HCT116 (cell line): ENCODE measurements around the gene SYCE1L. TPM values are rescaled to one million over a fixed set of nuclear protein-coding genes. Genes with fewer than 3 reads are reported as not detected.

Experiments used
- ATAC-seq: fragments of 200-7000 bp; cut with Tn5 transposase; 2 replicates; pipeline ENCODE4 v1.9.1; 2020; ENCODE audit warnings: mild to moderate bottlenecking, moderate library complexity
- BruUV-seq: library from RNA; stranded (reverse); fragments of 400-500 nt; replicated peaks from 2 replicates; lab custom pipeline; 2021; lab: Mats Ljungman, UMichigan
- CTCF ChIA-PET: fragments of 300-600 bp; sonication (Branson Sonifier 250); formaldehyde crosslinking; loops from one replicate; lab custom pipeline; 2021; ENCODE audit warnings: antibody characterized with exemption; lab: Charles Lee
- POLR2A ChIA-PET: fragments of 300-600, 350-600 bp; sonication (Branson Sonifier 250); formaldehyde crosslinking; loops from one replicate; lab custom pipeline; 2021; ENCODE audit warnings: antibody characterized with exemption; lab: Charles Lee
- RAD21 ChIA-PET, 2 experiments: fragments of 300-600 bp; sonication (Branson Sonifier 250); formaldehyde crosslinking; loops; one replicate each; lab custom pipeline; 2023; ENCODE audit warnings: low total read pairs in 2 of 2; ENCODE audit not compliant: uncharacterized antibody in 2 of 2, unreplicated experiment in 2 of 2, low non-redundant PET in 1 of 2; lab: Charles Lee
- DNase-seq: peaks from one replicate; pipeline ENCODE4 v3.0.0-alpha.2; 2010; ENCODE audit warnings: low read depth, low spot score
- H2AFZ ChIP-seq: fragments of 200-600 bp; shearing (Covaris generic), sonication (generic); 2 replicates; pipeline ENCODE4 v1.6.1; 2017; ENCODE audit warnings: low read depth, mixed run types, mixed read lengths, antibody characterized with exemption, low read length; ENCODE audit not compliant: poor library complexity, severe bottlenecking
- H3K27ac ChIP-seq: 2 replicates; pipeline ENCODE4 v1.5.1; 2012; ENCODE audit warnings: low read depth, low read length
- H3K27me3 ChIP-seq: fragments of 200-600 bp; sonication (generic); 2 replicates; pipeline ENCODE4 v1.6.1; 2016; ENCODE audit warnings: mixed run types, low read length, mixed read lengths; ENCODE audit not compliant: insufficient read depth
- H3K36me3 ChIP-seq, 2 experiments: fragments of 200-500 bp in 1 of 2; fragments of 200-600 bp in 1 of 2; sonication (Bioruptor generic) in 1 of 2; sonication (generic) in 1 of 2; 2 replicates each; pipeline versions ENCODE4 v1.5.1 to v1.6.1; 2014 to 2016; ENCODE audit warnings: low read length in 2 of 2, inconsistent platforms in 1 of 2, mixed read lengths in 1 of 2, mixed run types in 1 of 2; ENCODE audit not compliant: insufficient read depth in 2 of 2, control insufficient read depth in 1 of 2
- H3K4me1 ChIP-seq, 2 experiments: fragments of 200-600 bp in 1 of 2; sonication (generic) in 1 of 2; 2 replicates each; pipeline versions ENCODE4 v1.5.1 to v1.6.1; 2012 to 2017; ENCODE audit warnings: low read length in 2 of 2, inconsistent platforms in 1 of 2, mild to moderate bottlenecking in 1 of 2, mixed read lengths in 1 of 2, mixed run types in 1 of 2, moderate library complexity in 1 of 2; ENCODE audit not compliant: insufficient read depth in 2 of 2, control insufficient read depth in 1 of 2
- H3K4me2 ChIP-seq: fragments of 200-600 bp; sonication (generic); 2 replicates; pipeline ENCODE4 v1.6.1; 2017; ENCODE audit warnings: mixed run types, low read length, mixed read lengths
- H3K4me3 ChIP-seq, 2 experiments: fragments of 200-600 bp in 1 of 2; sonication (generic) in 1 of 2; replicated peaks in 1 of 2; 2 replicates each; pipeline ENCODE4 v1.5.1; 2011 to 2016; ENCODE audit warnings: low read length in 2 of 2, control low read depth in 1 of 2, low read depth in 1 of 2, mild to moderate bottlenecking in 1 of 2, mixed read lengths in 1 of 2, mixed run types in 1 of 2
- H3K79me2 ChIP-seq: fragments of 200-600 bp; sonication (generic); 2 replicates; pipeline ENCODE4 v1.6.1; 2017; ENCODE audit warnings: mild to moderate bottlenecking, mixed run types, low read length, moderate library complexity, mixed read lengths; ENCODE audit not compliant: insufficient read depth
- H3K9ac ChIP-seq: fragments of 200-600 bp; sonication (generic); 2 replicates; pipeline ENCODE4 v1.6.1; 2016; ENCODE audit warnings: low read length, mixed read lengths
- H3K9me2 ChIP-seq: fragments of 200-600 bp; sonication (generic), shearing (Covaris generic); 2 replicates; pipeline ENCODE4 v1.6.1; 2017; ENCODE audit warnings: mixed run types, mild to moderate bottlenecking, moderate library complexity; ENCODE audit not compliant: insufficient read depth
- H3K9me3 ChIP-seq, 2 experiments: fragments of 200-500 bp in 1 of 2; fragments of 200-600 bp in 1 of 2; sonication (Bioruptor generic) in 1 of 2; sonication (generic) in 1 of 2; 2 replicates each; pipeline ENCODE4 v1.6.1; 2014 to 2017; ENCODE audit warnings: low read length in 2 of 2, mixed read lengths in 2 of 2, inconsistent platforms in 1 of 2, low read depth in 1 of 2, mild to moderate bottlenecking in 1 of 2, mixed run types in 1 of 2, moderate library complexity in 1 of 2; ENCODE audit not compliant: control insufficient read depth in 1 of 2, insufficient read depth in 1 of 2
- H4K20me1 ChIP-seq: fragments of 200-600 bp; sonication (generic), shearing (Covaris generic); 2 replicates; pipeline ENCODE4 v1.6.1; 2017; ENCODE audit warnings: mixed run types, mild to moderate bottlenecking, moderate library complexity; ENCODE audit not compliant: insufficient read depth
- CBX3 ChIP-seq: IDR thresholded peaks from 2 replicates; pipeline ENCODE4 v1.6.1; 2012; ENCODE audit warnings: low read depth
- CEBPB ChIP-seq: IDR thresholded peaks from 2 replicates; pipeline ENCODE4 v1.6.1; 2012; ENCODE audit warnings: low read depth
- EGR1 ChIP-seq: IDR thresholded peaks from 2 replicates; pipeline ENCODE4 v1.6.1; 2012; ENCODE audit warnings: low read depth
- ELF1 ChIP-seq: IDR thresholded peaks from 2 replicates; pipeline ENCODE4 v1.6.1; 2012; ENCODE audit warnings: low read depth, borderline replicate concordance
- FOSL1 ChIP-seq: IDR thresholded peaks from 2 replicates; pipeline ENCODE4 v1.6.1; 2012; ENCODE audit warnings: low read depth
- JUND ChIP-seq: IDR thresholded peaks from 2 replicates; pipeline ENCODE4 v1.6.1; 2012
- POLR2A ChIP-seq: IDR thresholded peaks from 2 replicates; pipeline ENCODE4 v1.7.0; 2011; ENCODE audit warnings: borderline replicate concordance; ENCODE audit not compliant: insufficient read depth, insufficient read length; ENCODE audit errors: extremely low read depth
- RAD21 ChIP-seq: IDR thresholded peaks from 2 replicates; pipeline ENCODE4 v1.6.1; 2012; ENCODE audit warnings: low read depth, mild to moderate bottlenecking
- SIN3A ChIP-seq: IDR thresholded peaks from 2 replicates; pipeline ENCODE4 v1.6.1; 2012; ENCODE audit warnings: low read depth
- SP1 ChIP-seq: IDR thresholded peaks from 2 replicates; pipeline ENCODE4 v1.6.1; 2012; ENCODE audit warnings: low read depth
- SRF ChIP-seq: IDR thresholded peaks from 2 replicates; pipeline ENCODE4 v1.6.1; 2012; ENCODE audit warnings: low read depth
- TCF7L2 ChIP-seq: IDR thresholded peaks from 2 replicates; pipeline ENCODE4 v1.7.0; 2011; ENCODE audit warnings: borderline replicate concordance, inconsistent platforms; ENCODE audit not compliant: insufficient read depth, insufficient read length; ENCODE audit errors: extremely low read depth
- YY1 ChIP-seq: IDR thresholded peaks from 2 replicates; pipeline ENCODE4 v1.6.1; 2011; ENCODE audit warnings: low read length, low read depth, moderate library complexity, mild to moderate bottlenecking; ENCODE audit not compliant: insufficient replicate concordance; ENCODE audit errors: extremely low read depth
- ZFX ChIP-seq: fragments of 450-650 bp; IDR thresholded peaks from 2 replicates; pipeline ENCODE4 v1.6.1; 2017
- ZNF274 ChIP-seq: fragments of 200-500 bp; sonication (Bioruptor generic); IDR thresholded peaks from 2 replicates; pipeline ENCODE4 v1.6.1; 2014; ENCODE audit warnings: mild to moderate bottlenecking, low read depth, low read length, inconsistent platforms
- intact Hi-C: fragments of 100-400 bp; cut with micrococcal nuclease; formaldehyde crosslinking; loops from 2 replicates; pipeline ENCODE4 v1.10.0; 2022
- total RNA-seq: library from RNA; stranded (reverse); gene quantifications from one replicate; pipeline ENCODE4 v1.2.1, GENCODE V29; 2021; ENCODE audit not compliant: unreplicated experiment
- TF ChIP-seq, protein P1 (sequence below): IDR thresholded peaks from 2 replicates; pipeline ENCODE4 v1.6.1; 2012; ENCODE audit warnings: low read depth
- TF ChIP-seq, protein P2 (sequence below): IDR thresholded peaks from 2 replicates; pipeline ENCODE4 v1.6.1; 2011; ENCODE audit warnings: mild to moderate bottlenecking, low read length, moderate library complexity; ENCODE audit not compliant: insufficient replicate concordance; ENCODE audit errors: extremely low read depth
- TF ChIP-seq, protein P3 (sequence below), 3 experiments: fragments of 200-600 bp in 1 of 3; sonication (generic) in 1 of 3; IDR thresholded peaks in 2 of 3; conservative IDR thresholded peaks in 1 of 3; 2 replicates each; pipeline ENCODE4 v1.5.1; 2012 to 2017; ENCODE audit warnings: low read depth in 2 of 3, low read length in 2 of 3, antibody characterized with exemption in 1 of 3, borderline replicate concordance in 1 of 3, control low read depth in 1 of 3, mild to moderate bottlenecking in 1 of 3, mixed read lengths in 1 of 3, mixed run types in 1 of 3, moderate library complexity in 1 of 3; ENCODE audit not compliant: insufficient read depth in 1 of 3
- TF ChIP-seq, protein P4 (sequence below): IDR thresholded peaks from 2 replicates; pipeline ENCODE4 v1.6.1; 2012

SYCE1L gene
- total RNA-seq, 1 experiment from 2014 or later = 25.7 TPM

DNA sequence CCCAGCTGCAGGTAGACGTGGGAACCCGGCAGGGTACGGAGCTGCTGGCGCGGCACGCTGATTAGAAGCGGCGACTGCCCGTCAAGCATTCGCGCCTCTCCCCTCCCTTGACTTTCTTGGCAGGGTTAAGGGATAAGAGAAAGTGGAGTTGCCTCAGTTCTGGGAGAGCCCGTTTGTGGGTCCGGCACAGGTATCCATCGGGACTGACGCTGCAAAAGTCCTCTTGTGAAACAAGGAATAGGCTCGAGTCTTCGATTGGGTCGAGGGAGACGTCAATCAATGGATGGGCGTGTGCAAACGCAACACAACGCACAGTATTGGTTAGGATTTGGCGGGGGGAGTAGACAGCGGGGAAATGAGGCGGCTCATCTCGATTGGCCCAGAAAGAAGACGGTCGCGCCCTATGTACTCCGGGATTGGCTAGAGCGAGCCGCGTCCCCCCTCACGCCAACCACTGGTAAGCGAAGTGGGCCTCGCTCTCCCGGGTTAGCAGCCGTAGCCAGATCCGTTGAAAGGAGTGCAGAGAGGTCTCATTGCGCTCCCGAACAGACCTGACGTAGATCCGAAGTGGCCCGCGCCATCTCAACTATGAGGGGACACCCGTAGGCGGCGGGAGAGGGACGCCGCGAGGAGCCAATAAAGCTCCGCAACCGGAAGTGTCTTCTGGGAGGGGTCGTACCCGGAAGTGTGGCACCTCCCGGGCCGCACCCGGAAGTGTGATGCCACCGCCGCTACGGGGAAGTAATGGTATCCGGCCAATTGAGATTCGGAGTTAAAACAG is 8.5 kb upstream of the SYCE1L start, which contains the start of gene MON1B:
Gene MON1B (plus strand): TSS at position 713 of the 781 bp plus-strand sequence. CDS start 296 bp downstream, outside the sequence.
- H3K36me3 ChIP-seq = peaks cover 1 to 5% of the 10 kb centered on the region in 2 experiments; a peak in 2 of 4 replicates
- H3K9ac ChIP-seq = peak within 1 kb of the TSS; percentile 83
- intact Hi-C loops = loop anchor here (2.0 kb wide), 1 partner anchor 22 kb away; no protein-coding TSS in a partner anchor
- H2AFZ ChIP-seq = peak within 1 kb of the TSS; percentile 80
- H3K27me3 ChIP-seq = no peaks in the 10 kb centered on the region
- ChIA-PET POLR2A (no interaction called here), CTCF (interaction anchor here (1.2 to 1.6 kb wide), 2 partner anchors 19 to 32 kb away, joined by 5 to 6 read pairs; no protein-coding TSS in a partner anchor), RAD21 (interaction anchor here in 1 of 2 experiments (0.6 kb wide), 1 partner anchor 532 kb away, joined by 3 read pairs; the partner anchor contains the start of gene NUDT7)
- peaks cover 4 to 13% of the 10 kb centered on the region in 2 experiments; a peak in 3 of 4 replicates for H3K4me1 ChIP-seq
- H3K79me2 ChIP-seq = peaks cover 25% of the 10 kb centered on the region
- ATAC-seq (peak; percentile 97), DNase-seq (peak; percentile 98)
- H4K20me1 ChIP-seq = no peaks in the 10 kb centered on the region
- 0 out of 2 replicates have a peak, but pooled peaks cover 4% of the 10 kb centered on the region for H3K9me2 ChIP-seq
- H3K9me3 ChIP-seq = no peaks in the 10 kb centered on the region
- peak within 1 kb of the TSS; percentile 95 for H3K27ac ChIP-seq
- BruUV-seq = no TSS peak
- H3K4me2 ChIP-seq = peak within 1 kb of the TSS; percentile 88
- H3K4me3 ChIP-seq = peak within 1 kb of the TSS; percentile 86 to 97
- TF ChIP-seq JUND (no peak), POLR2A (no peak), ELF1 (peak; percentile 99), SP1 (peak; percentile 96), EGR1 (0 out of 2 replicates have a peak, but pooled peaks have one; percentile 21), RAD21 (no peak), ZNF274 (no peak), CBX3 (no peak), ZFX (no peak), SIN3A (peak; percentile 63; the same call in 1 of the 2 replicates), YY1 (no peak), CEBPB (peak; percentile 46; the same call in 1 of the 2 replicates), SRF (no peak), FOSL1 (no peak), TCF7L2 (no peak)
- TF ChIP-seq, protein P1, sequence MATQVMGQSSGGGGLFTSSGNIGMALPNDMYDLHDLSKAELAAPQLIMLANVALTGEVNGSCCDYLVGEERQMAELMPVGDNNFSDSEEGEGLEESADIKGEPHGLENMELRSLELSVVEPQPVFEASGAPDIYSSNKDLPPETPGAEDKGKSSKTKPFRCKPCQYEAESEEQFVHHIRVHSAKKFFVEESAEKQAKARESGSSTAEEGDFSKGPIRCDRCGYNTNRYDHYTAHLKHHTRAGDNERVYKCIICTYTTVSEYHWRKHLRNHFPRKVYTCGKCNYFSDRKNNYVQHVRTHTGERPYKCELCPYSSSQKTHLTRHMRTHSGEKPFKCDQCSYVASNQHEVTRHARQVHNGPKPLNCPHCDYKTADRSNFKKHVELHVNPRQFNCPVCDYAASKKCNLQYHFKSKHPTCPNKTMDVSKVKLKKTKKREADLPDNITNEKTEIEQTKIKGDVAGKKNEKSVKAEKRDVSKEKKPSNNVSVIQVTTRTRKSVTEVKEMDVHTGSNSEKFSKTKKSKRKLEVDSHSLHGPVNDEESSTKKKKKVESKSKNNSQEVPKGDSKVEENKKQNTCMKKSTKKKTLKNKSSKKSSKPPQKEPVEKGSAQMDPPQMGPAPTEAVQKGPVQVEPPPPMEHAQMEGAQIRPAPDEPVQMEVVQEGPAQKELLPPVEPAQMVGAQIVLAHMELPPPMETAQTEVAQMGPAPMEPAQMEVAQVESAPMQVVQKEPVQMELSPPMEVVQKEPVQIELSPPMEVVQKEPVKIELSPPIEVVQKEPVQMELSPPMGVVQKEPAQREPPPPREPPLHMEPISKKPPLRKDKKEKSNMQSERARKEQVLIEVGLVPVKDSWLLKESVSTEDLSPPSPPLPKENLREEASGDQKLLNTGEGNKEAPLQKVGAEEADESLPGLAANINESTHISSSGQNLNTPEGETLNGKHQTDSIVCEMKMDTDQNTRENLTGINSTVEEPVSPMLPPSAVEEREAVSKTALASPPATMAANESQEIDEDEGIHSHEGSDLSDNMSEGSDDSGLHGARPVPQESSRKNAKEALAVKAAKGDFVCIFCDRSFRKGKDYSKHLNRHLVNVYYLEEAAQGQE = no peak
- TF ChIP-seq, protein P2, sequence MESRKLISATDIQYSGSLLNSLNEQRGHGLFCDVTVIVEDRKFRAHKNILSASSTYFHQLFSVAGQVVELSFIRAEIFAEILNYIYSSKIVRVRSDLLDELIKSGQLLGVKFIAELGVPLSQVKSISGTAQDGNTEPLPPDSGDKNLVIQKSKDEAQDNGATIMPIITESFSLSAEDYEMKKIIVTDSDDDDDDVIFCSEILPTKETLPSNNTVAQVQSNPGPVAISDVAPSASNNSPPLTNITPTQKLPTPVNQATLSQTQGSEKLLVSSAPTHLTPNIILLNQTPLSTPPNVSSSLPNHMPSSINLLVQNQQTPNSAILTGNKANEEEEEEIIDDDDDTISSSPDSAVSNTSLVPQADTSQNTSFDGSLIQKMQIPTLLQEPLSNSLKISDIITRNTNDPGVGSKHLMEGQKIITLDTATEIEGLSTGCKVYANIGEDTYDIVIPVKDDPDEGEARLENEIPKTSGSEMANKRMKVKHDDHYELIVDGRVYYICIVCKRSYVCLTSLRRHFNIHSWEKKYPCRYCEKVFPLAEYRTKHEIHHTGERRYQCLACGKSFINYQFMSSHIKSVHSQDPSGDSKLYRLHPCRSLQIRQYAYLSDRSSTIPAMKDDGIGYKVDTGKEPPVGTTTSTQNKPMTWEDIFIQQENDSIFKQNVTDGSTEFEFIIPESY = no peak
- TF ChIP-seq, protein P3, sequence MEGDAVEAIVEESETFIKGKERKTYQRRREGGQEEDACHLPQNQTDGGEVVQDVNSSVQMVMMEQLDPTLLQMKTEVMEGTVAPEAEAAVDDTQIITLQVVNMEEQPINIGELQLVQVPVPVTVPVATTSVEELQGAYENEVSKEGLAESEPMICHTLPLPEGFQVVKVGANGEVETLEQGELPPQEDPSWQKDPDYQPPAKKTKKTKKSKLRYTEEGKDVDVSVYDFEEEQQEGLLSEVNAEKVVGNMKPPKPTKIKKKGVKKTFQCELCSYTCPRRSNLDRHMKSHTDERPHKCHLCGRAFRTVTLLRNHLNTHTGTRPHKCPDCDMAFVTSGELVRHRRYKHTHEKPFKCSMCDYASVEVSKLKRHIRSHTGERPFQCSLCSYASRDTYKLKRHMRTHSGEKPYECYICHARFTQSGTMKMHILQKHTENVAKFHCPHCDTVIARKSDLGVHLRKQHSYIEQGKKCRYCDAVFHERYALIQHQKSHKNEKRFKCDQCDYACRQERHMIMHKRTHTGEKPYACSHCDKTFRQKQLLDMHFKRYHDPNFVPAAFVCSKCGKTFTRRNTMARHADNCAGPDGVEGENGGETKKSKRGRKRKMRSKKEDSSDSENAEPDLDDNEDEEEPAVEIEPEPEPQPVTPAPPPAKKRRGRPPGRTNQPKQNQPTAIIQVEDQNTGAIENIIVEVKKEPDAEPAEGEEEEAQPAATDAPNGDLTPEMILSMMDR (IDR thresholded peaks at IDR 0.05 in 2 of 3, conservative IDR thresholded peaks at IDR 0.05 in 1 of 3; ENCODE audit: borderline replicate concordance in 1 of 3, insufficient read depth in 1 of 3, low read depth in 2 of 3, low read length in 2 of 3) = no peak
- TF ChIP-seq, protein P4, sequence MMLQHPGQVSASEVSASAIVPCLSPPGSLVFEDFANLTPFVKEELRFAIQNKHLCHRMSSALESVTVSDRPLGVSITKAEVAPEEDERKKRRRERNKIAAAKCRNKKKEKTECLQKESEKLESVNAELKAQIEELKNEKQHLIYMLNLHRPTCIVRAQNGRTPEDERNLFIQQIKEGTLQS = no peak
